Glutamatergic neuron (in vitro differentiated cells): ENCODE data around the gene FXYD7. TPM values are rescaled to one million over a fixed set of nuclear protein-coding genes. Genes with fewer than 3 reads are reported as not detected.

ENCODE experiments used
- DNase-seq: peaks from one replicate; pipeline ENCODE4 v3.0.0; 2022
- H3K27ac Mint-ChIP-seq: one replicate; pipeline ENCODE4 v1.8.0; 2020; ENCODE audit warnings: mild to moderate bottlenecking, mixed read lengths, inconsistent platforms; ENCODE audit not compliant: unreplicated experiment
- H3K27me3 Mint-ChIP-seq: one replicate; pipeline ENCODE4 v1.8.0; 2020; ENCODE audit warnings: mild to moderate bottlenecking, moderate library complexity, mixed read lengths, inconsistent platforms; ENCODE audit not compliant: unreplicated experiment
- H3K36me3 Mint-ChIP-seq: one replicate; pipeline ENCODE4 v1.8.0; 2020; ENCODE audit warnings: mild to moderate bottlenecking, mixed read lengths, inconsistent platforms; ENCODE audit not compliant: unreplicated experiment
- H3K4me1 Mint-ChIP-seq: one replicate; pipeline ENCODE4 v1.8.0; 2020; ENCODE audit warnings: mild to moderate bottlenecking, low read depth, mixed read lengths, inconsistent platforms; ENCODE audit not compliant: unreplicated experiment
- H3K4me3 Mint-ChIP-seq: one replicate; pipeline ENCODE4 v1.8.0; 2020; ENCODE audit warnings: mild to moderate bottlenecking, mixed read lengths, inconsistent platforms; ENCODE audit not compliant: unreplicated experiment
- H3K9me3 Mint-ChIP-seq: one replicate; pipeline ENCODE4 v1.8.0; 2020; ENCODE audit warnings: mild to moderate bottlenecking, moderate library complexity, mixed read lengths, inconsistent platforms; ENCODE audit not compliant: unreplicated experiment
- total RNA-seq: library from RNA; stranded (reverse); fragmentation: NEBNext Ultra II Directional; extraction: Animal tissue kit (Norgen Biotek cat#: 25700); gene quantifications from one replicate; pipeline ENCODE4 v1.2.1, GENCODE V29; 2021; ENCODE audit not compliant: unreplicated experiment
- TF ChIP-seq, protein P1 (sequence below): fragments of 200-600 bp; sonication (generic); IDR thresholded peaks from one replicate; pipeline ENCODE4 v1.5.0; 2021; ENCODE audit not compliant: partially characterized antibody, unreplicated experiment

Gene FXYD7
- total RNA-seq, 1 donor from 2014 or later: 22.3 TPM

DNA sequence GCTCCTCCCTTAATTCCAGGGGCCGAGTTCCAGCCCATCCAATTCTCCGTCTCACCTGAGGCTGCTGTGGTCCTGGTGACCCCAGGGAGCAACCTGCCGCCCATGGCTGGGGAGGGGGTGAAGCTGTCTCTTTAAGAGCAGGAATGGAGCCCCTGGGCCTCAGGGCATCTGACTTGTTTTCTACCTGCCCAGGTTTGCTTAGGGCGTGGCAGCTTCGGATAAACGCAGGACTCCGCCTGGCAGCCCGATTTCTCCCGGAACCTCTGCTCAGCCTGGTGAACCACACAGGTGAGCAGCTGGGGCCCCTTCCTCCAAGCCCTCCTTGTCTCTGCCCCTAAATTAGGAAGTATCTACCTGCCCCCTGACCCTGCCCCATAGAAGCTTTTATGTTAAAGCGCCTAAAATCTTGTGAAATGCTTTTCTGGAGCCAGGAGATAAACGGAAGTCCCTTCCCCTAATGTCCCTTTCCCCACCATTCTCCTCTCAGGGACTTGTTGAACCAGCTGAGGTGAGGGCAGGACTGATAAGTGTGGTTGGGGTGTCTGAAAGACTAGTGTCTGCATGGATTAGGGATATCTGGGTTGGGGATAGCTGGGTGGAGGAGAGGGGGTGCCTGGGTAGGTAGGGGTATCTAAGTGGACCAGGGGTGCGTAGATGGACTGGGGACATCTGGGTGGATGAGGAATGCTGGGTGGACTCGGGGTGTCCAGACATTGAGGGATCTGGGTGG is 26.8 kb upstream of the FXYD7 start:
- H3K4me3 Mint-ChIP-seq: peak overlapping the region; percentile 68
- peaks cover 12% of the 10 kb centered on the region for H3K27me3 Mint-ChIP-seq
- H3K9me3 Mint-ChIP-seq: peaks cover 6% of the 10 kb centered on the region
- no peak for DNase-seq
- H3K4me1 Mint-ChIP-seq: peaks cover 30% of the 10 kb centered on the region
- H3K36me3 Mint-ChIP-seq: no peaks in the 10 kb centered on the region
- TF ChIP-seq, protein P1, sequence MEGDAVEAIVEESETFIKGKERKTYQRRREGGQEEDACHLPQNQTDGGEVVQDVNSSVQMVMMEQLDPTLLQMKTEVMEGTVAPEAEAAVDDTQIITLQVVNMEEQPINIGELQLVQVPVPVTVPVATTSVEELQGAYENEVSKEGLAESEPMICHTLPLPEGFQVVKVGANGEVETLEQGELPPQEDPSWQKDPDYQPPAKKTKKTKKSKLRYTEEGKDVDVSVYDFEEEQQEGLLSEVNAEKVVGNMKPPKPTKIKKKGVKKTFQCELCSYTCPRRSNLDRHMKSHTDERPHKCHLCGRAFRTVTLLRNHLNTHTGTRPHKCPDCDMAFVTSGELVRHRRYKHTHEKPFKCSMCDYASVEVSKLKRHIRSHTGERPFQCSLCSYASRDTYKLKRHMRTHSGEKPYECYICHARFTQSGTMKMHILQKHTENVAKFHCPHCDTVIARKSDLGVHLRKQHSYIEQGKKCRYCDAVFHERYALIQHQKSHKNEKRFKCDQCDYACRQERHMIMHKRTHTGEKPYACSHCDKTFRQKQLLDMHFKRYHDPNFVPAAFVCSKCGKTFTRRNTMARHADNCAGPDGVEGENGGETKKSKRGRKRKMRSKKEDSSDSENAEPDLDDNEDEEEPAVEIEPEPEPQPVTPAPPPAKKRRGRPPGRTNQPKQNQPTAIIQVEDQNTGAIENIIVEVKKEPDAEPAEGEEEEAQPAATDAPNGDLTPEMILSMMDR: no peak
- peak overlapping the region; percentile 88 for H3K27ac Mint-ChIP-seq

DNA sequence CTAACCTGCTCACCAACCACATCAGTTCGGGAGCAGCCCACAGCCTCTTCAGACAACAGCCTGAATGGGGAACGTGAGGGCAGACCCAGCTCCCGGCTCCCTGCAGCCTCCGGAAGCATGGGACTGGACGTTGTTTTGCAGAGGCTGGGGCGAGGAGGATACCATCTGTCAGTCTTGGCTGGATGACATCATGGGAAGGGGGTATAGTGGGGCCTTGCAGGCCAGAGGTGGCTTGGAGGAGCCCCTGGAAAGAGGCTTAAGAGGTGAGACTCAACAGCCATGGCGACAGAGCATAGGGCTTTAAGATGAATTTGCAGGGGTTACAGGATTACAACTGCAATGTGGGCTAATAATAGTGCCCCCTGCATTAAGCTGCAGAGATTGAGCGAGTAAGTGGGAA is 25.9 kb upstream of the FXYD7 start:
- H3K4me1 Mint-ChIP-seq: peaks cover 35% of the 10 kb centered on the region
- TF ChIP-seq, protein P1: no peak
- peak overlapping the region; percentile 88 for H3K27ac Mint-ChIP-seq
- no peaks in the 10 kb centered on the region for H3K36me3 Mint-ChIP-seq
- H3K9me3 Mint-ChIP-seq: peaks cover 10% of the 10 kb centered on the region
- peak; percentile 53 for DNase-seq
- H3K27me3 Mint-ChIP-seq: peaks cover 15% of the 10 kb centered on the region
- H3K4me3 Mint-ChIP-seq: peak overlapping the region; percentile 68

DNA sequence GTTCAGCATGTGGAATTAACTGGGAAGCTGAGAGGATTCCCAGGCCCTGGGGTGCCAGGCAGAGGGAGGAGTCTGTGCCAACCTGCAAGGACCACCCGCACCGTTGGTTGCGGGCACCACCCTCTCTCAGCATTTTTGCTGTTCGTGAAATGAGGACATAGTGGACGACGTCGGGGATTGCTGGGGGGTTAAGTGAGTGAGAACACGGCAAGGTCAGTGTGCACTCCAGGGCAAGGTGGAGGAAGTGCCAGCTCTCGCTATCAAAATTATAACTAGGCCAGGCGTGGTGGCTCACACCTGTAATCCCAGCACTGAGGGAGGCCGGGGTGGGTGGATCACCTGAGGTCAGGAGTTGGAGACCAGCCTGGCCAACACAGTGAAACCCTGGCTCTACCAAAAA is 25.3 kb upstream of the FXYD7 start:
- peak overlapping the region; percentile 48 for H3K27ac Mint-ChIP-seq
- no peaks in the 10 kb centered on the region for H3K36me3 Mint-ChIP-seq
- peaks cover 35% of the 10 kb centered on the region for H3K4me1 Mint-ChIP-seq
- TF ChIP-seq, protein P1: no peak
- no peak for DNase-seq
- peak overlapping the region; percentile 50 for H3K4me3 Mint-ChIP-seq
- H3K27me3 Mint-ChIP-seq: peaks cover 15% of the 10 kb centered on the region
- peaks cover 10% of the 10 kb centered on the region for H3K9me3 Mint-ChIP-seq

DNA sequence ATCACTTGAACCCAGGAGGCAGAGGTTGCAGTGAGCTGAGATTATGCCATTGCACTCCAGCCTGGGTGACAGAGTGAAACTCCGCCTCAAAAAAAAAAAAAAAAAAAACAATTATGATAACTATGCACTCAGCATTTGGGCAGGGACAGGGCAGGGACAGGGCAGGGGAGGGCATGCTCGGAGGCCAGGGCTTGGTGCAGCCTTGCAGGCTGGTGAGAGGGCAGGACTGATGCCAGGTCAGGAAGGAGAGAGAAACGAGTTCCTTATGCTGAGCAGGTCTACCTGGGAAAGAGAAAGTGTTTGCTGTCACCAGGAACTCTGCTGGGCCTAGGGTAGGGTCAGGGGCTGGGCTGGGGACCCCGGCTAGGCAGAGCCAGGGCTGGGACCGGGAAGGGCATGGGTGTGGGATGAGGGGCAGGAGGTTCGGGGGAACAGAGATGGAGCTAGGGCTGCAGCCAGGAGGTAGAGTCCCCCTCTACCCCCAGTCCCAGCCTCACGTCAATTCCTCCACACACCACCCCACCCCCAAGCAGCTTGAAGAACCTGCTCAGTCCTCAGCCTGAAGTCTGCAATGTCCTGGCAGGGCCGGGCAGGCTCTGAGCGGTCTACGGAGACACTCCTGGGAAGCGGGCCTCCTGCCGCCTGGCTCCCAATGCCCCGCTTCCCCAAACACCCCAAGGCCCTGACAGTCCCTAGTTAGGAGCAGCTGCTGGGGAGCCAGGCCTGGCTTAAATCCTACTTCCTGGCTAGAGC is 24.6 kb upstream of the FXYD7 start:
- peaks cover 15% of the 10 kb centered on the region for H3K27me3 Mint-ChIP-seq
- H3K4me1 Mint-ChIP-seq: peaks cover 35% of the 10 kb centered on the region
- TF ChIP-seq, protein P1: no peak
- no peak overlapping the region for H3K27ac Mint-ChIP-seq
- peaks cover 10% of the 10 kb centered on the region for H3K9me3 Mint-ChIP-seq
- no peaks in the 10 kb centered on the region for H3K36me3 Mint-ChIP-seq
- no peak for DNase-seq
- H3K4me3 Mint-ChIP-seq: no peak overlapping the region

DNA sequence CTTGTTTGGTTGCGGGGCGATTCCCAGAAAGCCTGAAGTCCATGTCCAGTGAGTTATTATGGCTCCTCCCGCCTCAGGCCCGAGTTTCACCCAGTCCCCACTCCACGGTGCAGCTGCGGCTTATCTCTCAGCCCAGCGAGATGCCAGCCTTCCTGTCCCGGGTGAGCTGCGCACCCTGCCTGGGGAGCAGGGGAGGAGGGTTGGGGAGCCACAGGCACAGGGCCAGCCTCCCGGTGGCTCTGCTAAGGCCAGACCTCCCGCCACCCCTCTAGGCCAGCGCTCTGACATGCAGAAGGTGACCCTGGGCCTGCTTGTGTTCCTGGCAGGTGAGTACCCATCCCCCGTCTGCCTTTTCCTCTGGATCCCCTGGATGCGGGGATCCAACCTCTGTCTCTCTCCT is 24.0 kb upstream of the FXYD7 start:
- Mint-ChIP-seq H3K27me3 (peaks cover 15% of the 10 kb centered on the region), H3K4me1 (peaks cover 37% of the 10 kb centered on the region), H3K36me3 (no peaks in the 10 kb centered on the region), H3K27ac (no peak overlapping the region), H3K4me3 (no peak overlapping the region), H3K9me3 (peaks cover 12% of the 10 kb centered on the region)
- DNase-seq: no peak
- TF ChIP-seq, protein P1: no peak
